Breast epithelium (tissue), 4 donors: Measurements from ENCODE around the gene RFX8. TPM values are rescaled to one million over a fixed set of nuclear protein-coding genes. Genes with fewer than 3 reads are reported as not detected.
A peak's percentile ranks its signal among the peaks of the same experiment; 100 is the strongest.

Experiments
- DNase-seq, 2 donors: peaks; one replicate each; pipeline ENCODE4 v3.0.0-alpha.2; 2019; ENCODE audit warnings: low spot score in 2 of 2
- H3K27ac ChIP-seq, 2 donors: fragments of 200-600 bp; sonication (generic) in 1 of 2; one replicate each; pipeline ENCODE4 v1.5.1; 2016 to 2019; ENCODE audit warnings: mild to moderate bottlenecking in 1 of 2
- H3K27me3 ChIP-seq, 2 donors: fragments of 200-600 bp; sonication (generic) in 1 of 2; one replicate each; pipeline versions ENCODE4 v1.5.1 to v1.6.0; 2017 to 2019; ENCODE audit warnings: control low read depth in 1 of 2, mild to moderate bottlenecking in 1 of 2
- H3K36me3 ChIP-seq: fragments of 200-600 bp; one replicate; pipeline ENCODE4 v1.5.1; 2019
- H3K4me1 ChIP-seq, 2 donors: fragments of 200-600 bp; sonication (generic); one replicate each; pipeline ENCODE4 v1.5.1; 2016 to 2019; ENCODE audit warnings: control low read depth in 1 of 2
- H3K4me3 ChIP-seq, 3 donors: fragments of 200-600 bp; sonication (generic); 1 replicate in 2 of 3; 2 replicates in 1 of 3; pipeline ENCODE4 v1.5.1; 2016 to 2019; ENCODE audit warnings: mild to moderate bottlenecking in 3 of 3, moderate library complexity in 2 of 3
- H3K9me3 ChIP-seq, 2 donors: fragments of 200-600 bp; sonication (generic) in 1 of 2; one replicate each; pipeline ENCODE4 v1.5.1; 2016 to 2019; ENCODE audit warnings: control low read depth in 1 of 2
- CTCF ChIP-seq, 3 donors: fragments of 450-650 bp; IDR thresholded peaks; one replicate each; pipeline ENCODE4 v1.5.1; 2016 to 2017; ENCODE audit warnings: antibody characterized with exemption in 3 of 3, mild to moderate bottlenecking in 3 of 3, moderate library complexity in 3 of 3
- POLR2A ChIP-seq: fragments of 450-650 bp; IDR thresholded peaks from one replicate; pipeline ENCODE4 v1.6.1; 2016; ENCODE audit warnings: antibody characterized with exemption, mild to moderate bottlenecking, moderate library complexity
- POLR2AphosphoS5 ChIP-seq, 3 donors: sonication (generic); formaldehyde crosslinking; IDR thresholded peaks; one replicate each; pipeline ENCODE4 v1.6.1; 2017; ENCODE audit warnings: antibody characterized with exemption in 3 of 3
- intact Hi-C: fragments of 100-400 bp; cut with DNase I; formaldehyde crosslinking; loops from one replicate; pipeline ENCODE4 v1.15.1; 2023; ENCODE audit warnings: low total_unique reads
- total RNA-seq, 3 donors: library from RNA; depleted of rRNA; stranded (reverse); fragments of >200 nt; gene quantifications; one replicate each; pipeline ENCODE4 v1.1.0, GENCODE V29; 2016

Gene RFX8
- total RNA-seq, 3 donors from 2014 or later = 0.96 to 3.8 (median 2.3) TPM

DNA sequence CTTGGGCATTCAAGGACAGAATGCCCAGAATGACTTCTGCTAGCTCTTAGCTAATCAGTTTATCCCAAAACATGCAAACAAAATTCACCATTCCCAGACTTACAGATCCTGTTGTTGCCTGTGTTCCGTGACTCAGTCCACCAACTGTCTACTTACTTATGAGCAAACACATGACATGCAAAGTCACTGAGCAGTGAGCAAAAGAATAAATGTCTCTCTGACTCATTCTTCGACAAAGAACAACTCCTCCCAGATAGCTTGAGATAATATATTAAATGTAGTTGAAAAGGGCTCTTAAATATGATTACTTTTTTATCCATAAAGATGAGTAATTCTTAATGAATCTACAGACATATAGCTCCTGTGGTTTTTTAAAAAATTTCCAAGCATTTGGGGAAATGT is 78.6 kb downstream of the RFX8 start:
- no peak overlapping the region for H3K27ac ChIP-seq

DNA sequence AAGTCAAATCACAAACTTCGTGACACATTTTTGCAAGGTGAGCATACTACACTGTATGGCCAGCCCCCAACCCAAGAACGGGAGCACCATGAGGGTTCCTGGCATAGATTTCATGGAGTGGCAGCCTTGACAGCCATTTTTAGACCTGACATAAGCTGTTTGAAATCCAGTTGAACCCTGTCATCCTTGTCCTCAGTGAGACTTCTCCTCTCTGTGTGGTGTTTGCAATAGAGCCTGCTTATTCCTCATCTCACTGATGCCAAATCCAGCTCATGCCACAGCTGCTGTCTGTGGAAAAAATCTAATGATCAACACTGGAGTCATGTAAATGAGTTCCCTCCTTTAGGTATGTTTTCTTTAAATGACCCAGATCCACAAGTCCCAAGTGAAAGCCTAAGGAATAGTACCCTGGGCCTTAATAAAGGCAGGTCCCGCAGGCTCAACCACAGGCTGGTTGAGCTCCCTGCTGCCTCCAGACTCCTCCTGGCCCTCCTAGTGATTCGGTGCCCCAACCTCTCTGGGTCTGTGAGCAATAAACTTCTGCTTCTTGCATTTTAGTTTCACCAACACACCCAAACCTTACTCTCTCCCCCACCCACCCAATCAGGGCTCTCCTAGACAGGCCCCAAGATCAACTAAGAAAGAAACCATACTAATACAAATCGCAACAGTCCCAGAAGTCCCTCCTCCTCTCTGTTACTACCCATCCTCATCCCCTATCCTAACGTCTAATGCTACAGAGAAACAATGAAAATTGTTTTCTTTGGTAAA is 79.2 kb downstream of the RFX8 start:
- intact Hi-C loops = no loop called here
- TF ChIP-seq POLR2A (no peak), CTCF (IDR thresholded peaks at IDR 0.05) (no peak), POLR2AphosphoS5 (IDR thresholded peaks at IDR 0.05) (no peak)
- DNase-seq = peak in 1 of 2 donors; percentile 3

More for the DNA sequence above, 78.6 kb downstream of the RFX8 start:
- Histone ChIP-seq H3K4me3 (no peak overlapping the region), H3K9me3 (no peaks in the 10 kb centered on the region), H3K36me3 (no peaks in the 10 kb centered on the region), H3K4me1 (no peaks in the 10 kb centered on the region), H3K27me3 (no peaks in the 10 kb centered on the region)
- DNase-seq = peak in 1 of 2 donors; percentile 17
- TF ChIP-seq CTCF (IDR thresholded peaks at IDR 0.05) = no peak
- no peak for TF ChIP-seq POLR2A
- TF ChIP-seq POLR2AphosphoS5 (IDR thresholded peaks at IDR 0.05) = no peak
- intact Hi-C loops = no loop called here

DNA sequence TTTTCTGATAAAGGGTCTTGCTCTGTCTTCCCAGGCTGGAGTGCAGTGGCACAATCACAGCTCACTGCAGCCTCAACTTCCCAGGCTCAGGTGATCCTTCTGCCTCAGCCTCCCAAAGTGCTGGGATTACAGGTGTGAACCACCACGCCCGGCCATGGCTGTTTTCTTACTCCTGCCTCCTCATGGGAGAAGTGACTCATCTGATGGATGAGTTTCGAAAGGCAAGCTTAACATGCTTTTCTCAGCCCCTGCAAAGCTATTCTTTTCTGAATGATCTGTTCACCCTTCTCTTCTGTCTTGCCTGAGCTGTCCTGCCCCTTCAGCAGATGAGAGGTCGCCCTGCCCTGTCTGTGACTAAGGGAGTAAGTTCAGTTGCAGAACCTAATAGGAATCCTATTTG is 86.7 kb downstream of the RFX8 start:
- Histone ChIP-seq H3K9me3 (no peaks in the 10 kb centered on the region), H3K4me1 (no peaks in the 10 kb centered on the region), H3K4me3 (no peak overlapping the region), H3K36me3 (no peaks in the 10 kb centered on the region), H3K27me3 (peaks cover 0 to 5% of the 10 kb centered on the region in 2 donors), H3K27ac (no peak overlapping the region)
- TF ChIP-seq POLR2A (no peak), POLR2AphosphoS5 (IDR thresholded peaks at IDR 0.05) (no peak), CTCF (IDR thresholded peaks at IDR 0.05) (no peak)
- intact Hi-C loops = no loop called here
- DNase-seq = no peak

More for the DNA sequence above, 79.2 kb downstream of the RFX8 start:
- H3K9me3 ChIP-seq = no peaks in the 10 kb centered on the region
- no peaks in the 10 kb centered on the region for H3K4me1 ChIP-seq
- H3K4me3 ChIP-seq = no peak overlapping the region
- no peaks in the 10 kb centered on the region for H3K36me3 ChIP-seq
- H3K27me3 ChIP-seq = no peaks in the 10 kb centered on the region
- no peak overlapping the region for H3K27ac ChIP-seq

DNA sequence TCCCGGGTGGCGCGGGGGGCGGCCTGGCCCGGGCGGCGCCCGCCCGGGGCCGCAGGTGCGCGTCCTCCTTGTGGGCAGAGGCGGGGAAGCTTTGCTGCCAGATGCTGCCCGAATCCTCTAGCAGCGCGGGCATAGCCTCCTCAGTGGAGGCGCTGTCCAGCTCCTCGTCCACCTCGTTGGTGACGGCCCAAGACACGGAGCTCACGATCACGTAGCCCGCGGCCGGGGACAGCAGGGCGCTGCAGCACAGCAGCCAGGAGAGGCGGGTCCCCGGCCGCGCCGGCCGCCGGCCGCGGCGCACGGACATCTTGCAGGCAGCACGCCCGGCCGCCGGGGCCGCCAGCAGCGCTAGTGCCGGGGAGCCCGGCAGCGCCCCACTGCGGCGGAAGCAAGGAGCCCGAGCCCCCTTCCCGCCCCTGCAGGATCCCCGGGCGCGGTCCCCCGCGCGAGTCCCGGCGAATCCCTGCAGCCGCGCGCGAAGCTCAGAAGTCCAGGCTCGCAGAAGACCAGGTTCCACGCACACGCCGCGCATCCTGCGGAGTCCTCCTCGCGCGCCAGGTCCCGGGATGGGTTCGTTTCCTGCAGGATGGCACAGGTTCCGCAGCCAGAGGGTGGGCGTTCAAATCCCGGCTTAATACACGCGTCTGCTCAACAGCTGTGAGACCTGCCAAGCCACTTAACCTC is 87.6 kb downstream of the RFX8 start, which contains the start of gene CREG2:
Gene CREG2 (minus strand): TSS at position 353 of the 684 bp plus-strand sequence. CDS start 46 bp downstream, at position 307.
- Histone ChIP-seq H3K27me3 (peaks cover 0 to 5% of the 10 kb centered on the region in 2 donors), H3K27ac (no peak within 1 kb of the TSS), H3K4me1 (no peaks in the 10 kb centered on the region), H3K36me3 (no peaks in the 10 kb centered on the region), H3K4me3 (peak within 1 kb of the TSS; percentile 35 to 71 (median 51)), H3K9me3 (no peaks in the 10 kb centered on the region)
- TF ChIP-seq CTCF (IDR thresholded peaks at IDR 0.05) (peak in 1 of 3 donors; percentile 51), POLR2A (no peak)
- intact Hi-C loops = no loop called here
- peak; percentile 18 to 55 for DNase-seq

DNA sequence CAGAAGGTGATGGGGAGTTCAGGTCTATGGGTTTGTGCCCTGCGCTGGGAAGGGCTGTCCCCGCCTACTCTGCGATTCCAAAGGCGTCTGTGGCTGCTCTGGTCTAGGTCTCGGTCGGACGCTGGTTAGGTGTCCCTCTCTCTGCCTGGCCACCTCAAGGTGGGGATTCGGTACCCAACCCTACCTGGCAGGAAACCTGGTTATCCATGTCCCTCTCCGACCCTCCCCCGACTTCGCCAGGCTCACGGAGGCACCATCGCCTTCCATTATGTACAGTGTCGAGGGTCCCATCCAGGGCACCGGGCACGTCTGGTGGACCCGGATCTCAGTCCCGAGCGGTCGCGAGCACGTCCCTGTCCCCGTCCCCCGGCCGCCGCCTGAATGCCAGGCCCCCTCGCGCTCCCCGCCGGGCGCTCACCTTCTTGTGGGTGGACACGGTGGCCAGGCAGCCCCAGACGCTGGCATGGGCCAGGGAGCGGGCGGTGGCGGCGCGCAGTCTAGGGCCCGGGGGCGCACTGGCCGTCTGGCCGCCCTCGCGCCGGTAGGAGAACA is 88.2 kb downstream of the RFX8 start:
- H3K9me3 ChIP-seq = no peaks in the 10 kb centered on the region
- intact Hi-C loops = no loop called here
- H3K27me3 ChIP-seq = peaks cover 0 to 5% of the 10 kb centered on the region in 2 donors
- peak overlapping the region; percentile 35 to 71 (median 51) for H3K4me3 ChIP-seq
- TF ChIP-seq CTCF (IDR thresholded peaks at IDR 0.05) = no peak
- no peak for TF ChIP-seq POLR2AphosphoS5 (IDR thresholded peaks at IDR 0.05)
- no peak for TF ChIP-seq POLR2A
- H3K36me3 ChIP-seq = no peaks in the 10 kb centered on the region
- no peaks in the 10 kb centered on the region for H3K4me1 ChIP-seq
- no peak for DNase-seq
- H3K27ac ChIP-seq = no peak overlapping the region
